ENCODE data around the gene RILPL1. TPM values are rescaled to one million over a fixed set of nuclear protein-coding genes. Genes with fewer than 3 reads are reported as not detected.
"Not testable (repeated sequence)": the region's sequence is repeated elsewhere in the genome, so short reads cannot be mapped to it uniquely, and the experiment has no call there.

Gene RILPL1
- total RNA-seq, 1 donor from 2014 or later: 92.4 TPM

DNA sequence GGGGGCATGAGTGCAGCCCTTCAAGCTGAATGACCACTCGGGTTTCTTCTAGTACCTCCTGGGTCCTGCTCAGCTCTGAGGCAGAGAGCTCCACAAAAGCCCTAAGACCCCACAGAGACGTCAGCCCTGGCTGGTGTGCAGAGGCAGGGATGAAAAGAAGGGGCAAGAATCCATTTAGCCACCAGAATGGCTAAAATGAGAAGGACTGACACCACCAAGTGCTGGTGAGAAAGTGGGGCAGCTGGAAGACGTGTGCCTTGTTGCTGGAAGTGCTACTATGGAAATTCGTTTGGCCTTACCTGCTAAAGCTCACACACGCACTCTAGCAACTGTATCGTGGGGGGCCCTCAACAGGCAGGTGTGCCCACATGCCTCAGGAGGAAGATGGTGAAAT lies 26.7 kb downstream of the RILPL1 start:
- DNase-seq (no peak), ATAC-seq (ENCODE audit: poor library complexity) (no peak)
- intact Hi-C loops (cut with DNase I): no loop called here

DNA sequence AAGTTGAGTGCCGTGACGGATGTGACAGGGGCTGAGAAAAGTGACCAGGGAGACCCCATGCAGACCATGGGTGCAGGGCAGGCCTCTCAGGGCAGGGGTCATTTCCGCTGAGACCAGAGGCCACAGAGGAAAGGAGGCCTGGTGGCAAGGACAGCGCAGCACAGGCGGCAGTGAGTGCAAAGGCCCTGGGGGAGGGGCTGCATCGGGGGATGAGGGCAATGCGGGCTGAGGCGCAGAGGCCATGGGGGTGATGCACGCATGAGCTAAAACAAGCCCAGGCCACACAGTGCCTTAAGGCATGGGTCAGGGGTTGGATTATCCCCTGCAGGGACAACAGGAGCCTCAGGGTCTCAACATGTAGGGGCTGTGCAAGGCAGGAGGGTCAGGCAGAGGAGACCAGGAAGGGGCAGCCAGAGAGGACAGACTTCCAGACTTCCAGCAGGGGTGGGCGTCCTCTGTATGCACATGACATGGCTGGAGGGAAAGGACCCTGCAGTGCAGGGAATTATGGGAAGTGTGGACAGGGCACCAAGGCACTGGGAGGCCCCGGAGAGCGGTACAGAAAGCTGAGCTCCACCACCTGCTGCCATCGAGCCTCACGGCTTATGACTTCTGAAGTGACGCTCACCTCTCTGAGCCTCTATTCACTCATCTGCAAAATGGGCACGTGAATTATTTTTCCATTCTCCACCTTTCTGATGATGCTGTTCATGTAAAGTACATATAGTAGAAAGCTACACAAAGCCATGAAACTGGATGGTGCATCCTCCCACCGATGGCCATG lies 27.3 kb downstream of the RILPL1 start:
- no peak for DNase-seq
- intact Hi-C loops (cut with DNase I): no loop called here
- ATAC-seq (ENCODE audit: poor library complexity): no peak

DNA sequence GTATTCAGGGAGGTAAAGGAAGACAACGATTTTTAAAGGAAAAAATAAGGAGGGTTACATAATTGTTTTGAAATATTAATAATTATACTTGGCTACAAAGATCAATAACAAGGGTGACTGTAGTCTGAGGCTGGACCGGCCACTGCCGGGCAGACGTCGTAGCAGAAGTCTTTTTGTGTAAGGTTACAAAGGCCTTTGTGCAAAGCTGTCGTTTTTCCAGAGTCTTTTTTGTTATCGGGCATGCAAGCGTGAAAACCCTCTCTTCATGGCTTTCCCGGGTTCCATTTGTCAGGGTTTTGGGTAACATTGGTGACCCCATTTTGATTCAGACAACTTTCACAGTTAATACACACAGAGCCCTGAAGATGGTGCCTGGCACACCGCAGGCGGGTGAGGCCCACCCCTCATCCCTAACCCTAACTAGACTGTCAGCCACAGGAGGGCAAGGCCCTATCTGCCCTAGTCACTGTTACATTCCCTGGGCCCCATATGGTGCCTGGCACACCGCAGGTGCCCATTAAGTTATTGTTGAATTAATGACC lies 31.3 kb downstream of the RILPL1 start:
- intact Hi-C loops (cut with DNase I): no loop called here
- DNase-seq: no peak
- ATAC-seq (ENCODE audit: poor library complexity): no peak

DNA sequence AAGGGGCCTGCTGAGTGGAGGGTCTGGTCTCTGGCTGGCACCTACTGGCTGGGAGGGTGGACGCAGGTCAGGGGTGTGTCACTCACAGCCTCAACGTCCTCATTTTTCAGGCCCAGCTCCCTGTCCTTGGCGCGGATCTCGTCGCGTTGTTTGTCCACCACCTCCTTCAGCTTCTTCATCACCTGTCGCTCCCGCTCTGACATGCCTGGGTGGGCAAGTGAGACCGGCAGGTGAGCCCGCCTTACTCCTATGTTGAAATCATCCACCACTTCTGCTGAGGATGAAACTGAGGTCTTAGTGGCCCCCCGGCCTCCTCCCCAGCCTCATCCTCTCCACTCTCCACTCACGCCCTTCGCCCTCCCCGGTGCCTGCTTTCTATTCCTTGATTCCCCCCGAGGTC lies 34.2 kb downstream of the RILPL1 start:
- ATAC-seq (ENCODE audit: poor library complexity) (no peak), DNase-seq (no peak)
- intact Hi-C loops (cut with DNase I): no loop called here

DNA sequence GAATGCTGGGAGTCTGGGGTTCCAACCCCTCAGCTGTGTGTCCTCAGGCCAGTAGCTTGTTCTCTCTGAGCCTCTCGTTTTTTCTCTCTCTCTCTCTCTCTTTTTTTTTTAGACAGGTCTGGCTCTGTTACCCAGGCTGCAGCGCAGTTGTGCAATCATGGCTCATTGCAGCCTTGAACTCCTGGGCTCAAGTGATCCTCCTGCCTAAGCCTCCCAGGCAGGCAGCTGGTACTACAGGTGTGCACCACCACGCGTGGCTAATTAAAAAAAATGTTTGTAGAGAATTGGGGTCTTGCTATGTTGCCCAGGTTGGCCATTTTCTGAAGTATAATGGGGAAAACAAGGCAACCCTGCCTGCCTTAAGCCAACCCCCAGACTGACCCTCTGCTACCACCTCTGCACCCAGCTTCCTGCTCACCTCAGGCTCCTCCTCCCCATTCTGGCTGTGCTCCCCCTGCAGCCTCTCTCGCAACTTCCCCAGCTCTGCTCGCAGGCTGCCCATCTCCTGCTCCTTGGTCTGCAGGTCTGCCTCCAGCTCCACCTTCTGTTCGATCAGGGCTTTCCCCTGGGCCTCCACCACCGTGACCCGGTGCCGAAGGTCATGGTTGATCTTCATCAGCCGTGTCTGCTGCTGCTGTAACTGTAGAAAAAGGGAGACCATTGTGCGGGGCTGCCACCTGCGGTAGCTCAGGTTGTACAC lies 35.2 kb downstream of the RILPL1 start:
- intact Hi-C loops (cut with DNase I): no loop called here
- no peak for ATAC-seq (ENCODE audit: poor library complexity)
- no peak for DNase-seq

DNA sequence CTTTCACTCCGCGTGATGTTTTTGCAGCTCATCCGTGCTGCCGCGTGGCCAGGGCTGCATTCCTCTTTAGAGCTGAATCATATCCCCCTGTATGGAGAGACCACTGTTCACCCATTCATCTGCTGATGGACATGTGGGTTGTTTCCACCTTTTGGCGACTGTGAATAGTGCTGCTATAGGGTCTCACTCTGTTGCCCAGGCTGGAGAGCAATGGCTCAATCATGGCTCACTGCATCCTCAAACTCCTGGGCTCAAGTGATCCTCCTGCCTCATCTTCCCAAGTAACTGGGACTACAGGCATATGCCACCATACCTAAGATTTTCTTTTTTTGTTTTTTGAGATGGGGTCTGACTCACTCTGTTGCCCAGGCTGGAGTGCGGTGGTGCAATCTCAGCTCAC lies 36.5 kb downstream of the RILPL1 start:
- ATAC-seq (ENCODE audit: poor library complexity) (no peak), DNase-seq (no peak)
- intact Hi-C loops (cut with DNase I): no loop called here

DNA sequence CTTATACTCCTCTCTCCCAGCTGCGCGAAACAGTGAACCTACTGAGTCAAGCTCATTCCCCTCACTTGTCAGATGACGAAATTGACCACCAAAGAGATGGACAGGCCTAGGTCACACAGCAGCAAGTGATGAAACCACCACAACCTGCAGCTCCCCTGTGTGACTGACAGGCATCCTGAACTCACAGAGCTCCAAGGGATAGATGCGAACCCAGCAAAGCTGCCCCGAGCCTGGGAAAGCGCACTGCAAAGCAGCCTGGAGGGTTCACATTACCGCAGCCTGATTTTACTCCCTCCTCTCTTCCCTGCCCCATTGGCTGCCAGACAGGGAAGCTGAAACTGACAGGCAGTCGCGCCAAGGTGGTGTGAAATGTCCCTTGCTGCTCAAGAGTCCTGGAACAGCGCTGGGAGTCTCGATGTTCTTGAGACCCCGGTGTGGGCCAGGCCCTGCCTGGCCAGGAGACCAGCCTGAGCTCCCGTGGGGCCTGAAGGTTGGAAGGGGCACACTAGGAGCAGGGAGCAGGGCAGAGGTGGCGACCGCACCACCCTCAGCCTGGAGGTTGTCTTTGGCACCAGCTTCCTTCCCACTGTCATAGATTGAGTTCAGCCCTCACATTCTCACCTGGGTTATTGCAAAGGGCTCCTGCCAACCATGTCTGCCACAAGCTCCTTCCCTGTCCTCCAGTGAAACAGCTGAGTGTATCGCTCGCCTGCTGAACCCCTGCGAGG lies 39.2 kb downstream of the RILPL1 start:
- intact Hi-C loops (cut with DNase I): no loop called here
- ATAC-seq (ENCODE audit: poor library complexity): peak; percentile 67
- no peak for DNase-seq

DNA sequence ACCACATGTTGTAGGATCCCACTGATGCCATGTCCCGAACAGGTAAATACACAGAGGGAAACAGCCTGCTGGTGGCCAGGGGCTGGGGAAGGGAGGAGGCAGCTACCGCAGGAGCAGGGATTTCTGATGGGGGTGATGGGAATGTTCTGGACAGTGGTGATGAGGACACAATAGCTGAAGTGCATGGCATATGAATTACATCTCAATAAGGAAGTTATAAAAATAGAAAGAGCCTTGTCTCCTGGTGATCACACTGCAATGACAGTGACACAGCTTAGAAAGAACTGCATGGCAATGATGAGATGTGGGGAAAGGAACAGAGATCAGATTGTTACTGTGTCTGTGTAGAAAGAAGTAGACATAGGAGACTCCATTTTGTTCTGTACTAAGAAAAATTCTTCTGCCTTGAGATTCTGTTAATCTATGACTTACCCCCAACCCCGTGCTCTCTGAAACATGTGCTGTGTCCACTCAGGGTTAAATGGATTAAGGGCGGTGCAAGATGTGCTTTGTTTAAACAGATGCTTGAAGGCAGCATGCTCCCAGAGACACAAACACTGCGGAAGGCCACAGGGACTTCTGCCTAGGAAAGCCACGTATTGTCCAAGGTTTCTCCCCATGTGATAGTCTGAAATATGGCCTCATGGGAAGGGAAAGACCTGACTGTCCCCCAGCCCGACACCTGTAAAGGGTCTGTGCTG lies 41.0 kb downstream of the RILPL1 start:
- ATAC-seq (ENCODE audit: poor library complexity): peak; percentile 55
- intact Hi-C loops (cut with DNase I); DNase-seq: not testable (repeated sequence)

DNA sequence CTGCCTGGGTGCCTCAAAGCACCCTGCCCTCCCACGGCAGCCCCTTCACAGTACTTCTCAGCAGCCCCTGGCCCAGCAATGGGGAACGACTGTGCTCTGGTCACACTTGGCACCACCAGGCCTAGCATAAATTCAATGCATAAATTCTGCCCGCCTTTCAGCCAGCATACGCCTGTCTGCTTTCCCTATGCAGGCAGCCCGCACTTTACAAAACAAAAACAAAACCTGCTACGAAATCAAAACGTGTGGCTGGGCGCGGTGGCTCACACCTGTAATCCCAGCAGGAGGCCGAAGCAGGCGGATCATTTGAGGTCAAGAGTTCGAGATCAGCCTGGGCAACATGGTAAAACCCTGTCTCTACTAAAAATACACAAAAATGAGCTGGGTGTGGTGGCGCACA lies 42.0 kb downstream of the RILPL1 start:
- intact Hi-C loops (cut with DNase I): no loop called here
- ATAC-seq (ENCODE audit: poor library complexity): no peak
- no peak for DNase-seq

DNA sequence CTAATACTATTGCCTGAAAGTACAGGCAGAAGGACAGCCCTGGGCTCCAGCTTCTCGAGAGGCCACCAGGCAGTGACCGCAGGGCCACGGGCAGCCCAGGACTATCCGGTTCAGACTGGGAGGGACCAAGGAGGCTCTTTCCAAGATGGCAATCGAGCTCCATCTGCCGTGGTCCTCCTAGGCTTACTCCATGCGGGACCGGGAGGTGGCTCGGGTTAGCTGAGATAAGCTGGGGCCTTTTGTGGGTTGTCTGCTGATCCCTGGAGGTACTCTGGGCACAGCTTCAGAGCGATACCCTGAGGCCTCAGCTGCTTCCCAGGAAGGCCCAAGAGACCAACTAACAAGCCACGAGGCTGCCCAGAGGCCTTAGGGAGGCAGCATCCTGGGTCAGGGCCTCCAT lies 42.5 kb downstream of the RILPL1 start:
- intact Hi-C loops (cut with DNase I): no loop called here
- no peak for DNase-seq
- ATAC-seq (ENCODE audit: poor library complexity): no peak

DNA sequence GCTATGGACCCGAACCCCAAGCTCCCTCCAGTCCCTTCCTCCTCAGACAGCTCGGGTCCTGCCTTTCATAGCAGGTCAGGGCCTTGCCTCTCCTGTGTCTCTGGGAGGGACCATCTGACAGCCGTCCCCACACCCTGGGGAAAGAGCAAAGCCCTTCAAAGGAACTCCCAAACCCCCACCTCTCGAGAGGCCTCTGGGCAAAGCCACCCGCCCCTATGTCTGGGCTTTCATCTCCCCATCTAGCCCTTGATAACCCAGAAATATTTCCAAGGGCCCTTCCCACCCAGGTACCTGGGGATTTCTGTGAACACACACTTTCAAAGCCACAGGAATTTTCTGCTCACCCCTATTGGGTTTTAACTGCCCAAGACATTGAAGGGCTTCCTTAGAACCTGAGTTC lies 43.4 kb downstream of the RILPL1 start:
- ATAC-seq (ENCODE audit: poor library complexity): no peak
- intact Hi-C loops (cut with DNase I): no loop called here
- DNase-seq: no peak

DNA sequence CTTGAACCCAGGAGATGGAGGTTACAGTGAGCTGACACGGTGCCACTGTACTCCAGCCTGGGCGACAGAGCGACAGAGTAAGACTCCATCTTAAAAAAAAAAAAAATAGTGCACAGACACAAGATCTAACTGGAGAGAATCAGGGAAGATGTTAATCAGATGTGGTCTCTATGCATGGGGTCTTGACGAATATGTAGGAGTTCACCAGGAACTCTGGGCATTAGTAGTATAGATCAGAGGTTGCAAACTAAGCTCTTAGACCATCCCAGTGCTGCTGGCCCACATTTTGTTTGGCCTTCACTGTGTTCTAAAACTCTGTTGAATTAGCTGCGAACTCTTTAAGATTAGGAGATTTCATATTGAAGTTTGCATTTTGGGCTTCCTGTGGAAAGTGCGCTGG lies 43.9 kb downstream of the RILPL1 start:
- ATAC-seq (ENCODE audit: poor library complexity): no peak
- no peak for DNase-seq
- intact Hi-C loops (cut with DNase I): loop anchor here (5.0 kb wide), 1 partner anchor 43 kb away; the partner anchor contains the start of gene RILPL1

DNA sequence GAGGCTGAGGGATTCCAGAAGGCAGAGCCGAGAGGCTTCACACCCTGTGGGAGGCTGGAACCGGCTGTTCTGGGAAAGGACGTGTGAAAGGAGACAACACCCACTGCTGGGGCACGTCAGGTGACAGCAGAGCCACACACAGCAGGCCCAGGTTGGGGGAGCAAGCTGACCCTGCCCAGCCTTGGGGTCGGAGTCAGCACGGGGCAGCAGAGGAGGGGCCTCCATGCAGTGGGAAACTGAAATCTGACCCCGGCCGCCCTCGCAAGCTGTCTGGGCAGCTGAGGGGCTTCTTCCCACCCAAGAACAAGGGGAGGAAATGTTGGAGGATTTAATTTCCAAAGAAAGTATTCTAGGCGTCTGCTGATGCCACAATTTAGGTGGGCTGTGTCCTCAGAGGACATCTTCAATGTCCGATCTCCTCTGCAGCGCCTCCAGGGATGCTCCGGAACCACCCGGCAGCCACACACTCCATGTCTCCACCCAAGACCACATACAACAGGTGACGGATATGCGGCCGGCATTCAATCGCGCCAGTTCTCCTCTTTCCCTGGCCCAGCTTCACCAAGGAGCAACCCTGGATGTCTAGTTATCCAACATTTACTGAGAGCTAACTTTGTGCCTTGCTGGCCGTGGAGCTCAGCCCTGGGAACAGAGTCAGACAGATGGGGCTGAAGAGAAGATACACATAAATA lies 44.8 kb downstream of the RILPL1 start:
- intact Hi-C loops (cut with DNase I): loop anchor here (5.0 kb wide), 1 partner anchor 44 kb away; the partner anchor contains the start of gene RILPL1
- DNase-seq (no peak), ATAC-seq (ENCODE audit: poor library complexity) (peak; percentile 2)

DNA sequence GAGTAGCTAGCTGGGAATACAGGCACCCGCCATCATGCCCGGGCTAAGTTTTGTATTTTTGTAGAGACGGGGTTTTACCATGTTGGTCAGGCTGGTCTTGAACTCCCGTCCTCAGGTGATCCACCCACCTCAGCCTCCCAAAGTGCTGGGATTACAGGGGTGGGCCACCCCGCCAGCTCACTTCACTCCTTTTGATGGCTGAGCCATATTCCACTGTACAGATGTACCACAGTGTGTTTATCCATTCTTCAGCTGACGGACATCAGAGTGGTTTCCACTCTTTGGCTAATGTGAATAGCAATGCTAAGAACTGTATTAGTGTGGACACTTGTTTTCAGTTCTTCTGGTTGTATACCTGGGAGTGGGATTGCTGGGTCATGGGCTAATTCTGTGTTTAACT lies 46.1 kb downstream of the RILPL1 start:
- ATAC-seq (ENCODE audit: poor library complexity): no peak
- no peak for DNase-seq
- intact Hi-C loops (cut with DNase I): loop anchor here (5.0 kb wide), 1 partner anchor 45 kb away; the partner anchor contains the start of gene RILPL1

DNA sequence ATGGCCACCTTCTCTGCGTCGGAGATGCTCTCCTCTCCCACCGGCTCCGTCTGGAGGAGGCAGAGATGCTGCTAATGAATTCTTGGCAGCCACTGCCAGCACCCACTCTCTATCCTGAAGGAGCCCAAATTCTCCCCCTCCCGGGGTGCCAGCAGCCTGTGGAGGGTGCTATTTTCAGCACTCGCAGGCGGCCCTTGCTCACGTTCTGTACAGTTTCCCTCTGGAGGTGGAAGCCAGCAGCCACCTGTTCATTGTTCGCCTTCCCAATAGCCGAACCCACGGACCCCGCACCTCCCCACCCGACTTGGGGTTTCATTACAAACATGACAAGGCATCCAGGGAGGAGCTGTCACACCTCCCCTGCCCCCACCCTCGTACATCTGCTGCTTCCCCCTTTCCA lies 47.8 kb downstream of the RILPL1 start:
- ATAC-seq (ENCODE audit: poor library complexity): no peak
- intact Hi-C loops (cut with DNase I): loop anchor here (5.0 kb wide), 1 partner anchor 47 kb away; the partner anchor contains the start of gene RILPL1
- DNase-seq: no peak

DNA sequence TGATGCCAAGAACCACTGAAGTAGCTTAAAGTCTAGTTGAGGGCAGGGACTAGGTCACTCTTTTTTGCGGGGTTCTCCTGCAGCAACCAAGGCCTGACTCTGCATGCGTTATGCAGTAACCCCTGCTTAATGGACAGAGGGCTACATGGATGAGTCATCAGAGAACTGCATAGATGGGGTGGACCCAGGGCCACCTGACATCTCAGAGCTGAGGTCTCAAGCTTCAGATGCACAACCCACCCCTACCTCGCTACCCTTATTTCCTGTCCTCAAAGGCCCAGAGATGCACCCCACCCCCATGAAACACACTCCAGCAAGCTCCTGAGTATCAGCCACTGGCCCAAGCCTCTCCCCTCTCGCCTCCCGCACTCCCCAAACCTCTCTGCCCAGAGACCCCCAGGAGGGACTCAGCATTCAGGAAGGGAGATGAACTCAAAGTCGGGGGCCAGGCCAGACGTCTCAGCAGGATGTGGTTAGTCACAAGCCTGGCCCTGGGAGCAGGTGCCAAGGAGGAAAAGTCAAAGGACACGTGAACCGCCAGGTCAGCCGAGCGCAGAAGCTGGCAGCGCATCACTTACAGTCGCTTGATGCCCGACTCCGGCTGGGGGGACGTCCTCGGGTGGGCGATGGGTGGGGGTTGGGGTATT lies 49.8 kb downstream of the RILPL1 start:
- intact Hi-C loops (cut with DNase I): loop anchor here (5.0 kb wide), 1 partner anchor 34 kb away; no protein-coding TSS in a partner anchor
- DNase-seq (no peak), ATAC-seq (ENCODE audit: poor library complexity) (no peak)

DNA sequence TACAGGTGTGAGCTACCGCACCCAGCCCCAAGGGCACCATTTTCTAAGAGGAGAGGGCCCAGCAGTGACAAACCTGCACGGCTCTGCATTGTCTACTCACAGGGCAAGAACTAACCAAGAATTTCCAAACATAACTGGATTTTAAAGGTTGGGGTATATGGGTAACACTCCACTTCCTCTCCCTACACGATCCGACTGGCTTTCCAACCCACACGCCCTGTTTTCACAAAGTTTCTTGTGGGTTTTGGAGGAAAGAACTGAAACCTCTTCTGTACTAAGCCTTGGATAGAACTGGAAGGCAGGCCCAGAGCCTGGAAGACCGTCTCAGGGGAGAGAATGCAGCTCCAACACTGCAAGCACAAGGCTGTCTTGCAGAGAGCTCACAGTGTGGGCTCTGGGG lies 50.6 kb downstream of the RILPL1 start:
- DNase-seq (no peak), ATAC-seq (ENCODE audit: poor library complexity) (no peak)
- intact Hi-C loops (cut with DNase I): loop anchor here (5.0 kb wide), 1 partner anchor 34 kb away; no protein-coding TSS in a partner anchor
